OCI-LY7 (cell line): ENCODE results near the gene ITK. TPM values are rescaled to one million over a fixed set of nuclear protein-coding genes. Genes with fewer than 3 reads are reported as not detected.

Source experiments
- BruUV-seq: library from RNA; stranded (reverse); fragments of 400-500 nt; replicated peaks from 2 replicates; lab custom pipeline; 2021; lab: Mats Ljungman, UMichigan
- CTCF ChIA-PET: fragments of 300-600 bp; sonication (Branson Sonifier 250); formaldehyde crosslinking; loops from one replicate; lab custom pipeline; 2022; ENCODE audit warnings: antibody characterized with exemption; ENCODE audit not compliant: unreplicated experiment; lab: Charles Lee
- POLR2A ChIA-PET: fragments of 300-600 bp; sonication (Branson Sonifier 250); formaldehyde crosslinking; loops from one replicate; lab custom pipeline; 2022; ENCODE audit warnings: antibody characterized with exemption; lab: Charles Lee
- DNase-seq: peaks from one replicate; pipeline ENCODE4 v3.0.0-alpha.2; 2015; ENCODE audit warnings: low spot score
- H2AFZ ChIP-seq: fragments of 200-600 bp; sonication (generic), shearing (Covaris generic); 2 replicates; pipeline ENCODE4 v1.6.1; 2014; ENCODE audit warnings: mild to moderate bottlenecking, antibody characterized with exemption, low read length, moderate library complexity
- H3K27ac ChIP-seq: fragments of 200-600 bp; sonication (generic); 2 replicates; pipeline ENCODE4 v1.5.1; 2014; ENCODE audit warnings: mixed run types, low read depth, mild to moderate bottlenecking, moderate library complexity, low read length, inconsistent platforms; ENCODE audit not compliant: poor library complexity, severe bottlenecking
- H3K36me3 ChIP-seq: fragments of 200-600 bp; sonication (generic); 2 replicates; pipeline ENCODE4 v1.6.1; 2014; ENCODE audit warnings: mild to moderate bottlenecking, antibody characterized with exemption, low read length, moderate library complexity, mixed read lengths; ENCODE audit not compliant: insufficient read depth
- H3K4me1 ChIP-seq: fragments of 200-600 bp; sonication (generic); 2 replicates; pipeline ENCODE4 v1.5.1; 2014; ENCODE audit warnings: mild to moderate bottlenecking, low read length; ENCODE audit not compliant: insufficient read depth, poor library complexity, severe bottlenecking
- H3K4me2 ChIP-seq: fragments of 200-600 bp; sonication (generic); 2 replicates; pipeline ENCODE4 v1.6.1; 2014; ENCODE audit warnings: mild to moderate bottlenecking, low read length
- H3K4me3 ChIP-seq: fragments of 200-600 bp; sonication (generic); 2 replicates; pipeline ENCODE4 v1.5.1; 2014; ENCODE audit warnings: mild to moderate bottlenecking, low read depth, low read length; ENCODE audit not compliant: poor library complexity, severe bottlenecking
- H3K79me2 ChIP-seq: fragments of 200-600 bp; sonication (generic); 2 replicates; pipeline ENCODE4 v1.6.1; 2016; ENCODE audit warnings: low read depth, mild to moderate bottlenecking, low read length, moderate library complexity, mixed read lengths; ENCODE audit not compliant: insufficient read depth
- H3K9me2 ChIP-seq: fragments of 200-600 bp; sonication (generic); 2 replicates; pipeline ENCODE4 v1.6.1; 2016; ENCODE audit warnings: mild to moderate bottlenecking, low read length, mixed read lengths; ENCODE audit not compliant: insufficient read depth
- H3K9me3 ChIP-seq: fragments of 200-600 bp; sonication (generic); 2 replicates; pipeline ENCODE4 v1.6.1; 2014; ENCODE audit warnings: mild to moderate bottlenecking, mixed run types, low read length, mixed read lengths
- H4K20me1 ChIP-seq: fragments of 200-600 bp; sonication (generic); 2 replicates; pipeline ENCODE4 v1.6.1; 2014; ENCODE audit warnings: mild to moderate bottlenecking, antibody characterized with exemption, low read length, moderate library complexity, mixed read lengths; ENCODE audit not compliant: insufficient read depth
- EZH2phosphoT487 ChIP-seq: fragments of 200-600 bp; sonication (generic); IDR thresholded peaks from 2 replicates; pipeline ENCODE4 v1.6.1; 2018; ENCODE audit warnings: low read depth, borderline replicate concordance, mild to moderate bottlenecking, mixed run types, antibody characterized with exemption, low read length, moderate library complexity, mixed read lengths
- intact Hi-C: fragments of 100-400 bp; cut with micrococcal nuclease; formaldehyde crosslinking; loops from one replicate; pipeline ENCODE4 v1.10.0; 2022; ENCODE audit not compliant: unreplicated experiment
- total RNA-seq, 2 experiments: library from RNA; depleted of rRNA in 1 of 2; stranded (reverse); fragments of >200 nt in 1 of 2; shearing (Covaris generic) in 1 of 2; gene quantifications; 2 replicates each; pipeline ENCODE4 v1.2.3, GENCODE V29; 2014 to 2022
- TF ChIP-seq, protein P1 (sequence below): fragments of 200-600 bp; sonication (generic); conservative IDR thresholded peaks from 2 replicates; pipeline ENCODE4 v1.5.1; 2014; ENCODE audit warnings: mild to moderate bottlenecking, antibody characterized with exemption, low read length, moderate library complexity, mixed read lengths

The ITK gene
- total RNA-seq, 2 experiments from 2014 or later, result not detected

DNA sequence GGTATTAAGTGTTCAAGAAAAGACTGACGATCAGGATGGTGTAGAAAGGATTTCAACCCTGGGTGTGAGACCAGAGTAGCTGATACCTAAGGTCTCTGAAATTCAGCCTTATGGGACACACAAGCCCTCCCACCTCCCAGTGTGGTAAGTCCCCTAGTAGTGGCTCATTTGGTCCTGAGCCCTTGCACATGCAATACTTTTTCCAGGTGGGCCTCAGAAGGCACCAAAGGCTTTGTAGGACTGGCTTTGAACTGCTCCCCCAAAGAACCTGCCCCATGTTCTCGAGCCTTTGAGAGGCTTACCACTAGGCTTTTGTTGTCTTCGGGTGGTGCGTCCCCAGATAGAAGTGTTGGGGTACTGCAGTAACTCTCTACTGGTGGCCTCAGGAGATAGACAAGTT lies 15.4 kb upstream of the ITK start:
- BruUV-seq, result no TSS peak
- TF ChIP-seq, protein P1, sequence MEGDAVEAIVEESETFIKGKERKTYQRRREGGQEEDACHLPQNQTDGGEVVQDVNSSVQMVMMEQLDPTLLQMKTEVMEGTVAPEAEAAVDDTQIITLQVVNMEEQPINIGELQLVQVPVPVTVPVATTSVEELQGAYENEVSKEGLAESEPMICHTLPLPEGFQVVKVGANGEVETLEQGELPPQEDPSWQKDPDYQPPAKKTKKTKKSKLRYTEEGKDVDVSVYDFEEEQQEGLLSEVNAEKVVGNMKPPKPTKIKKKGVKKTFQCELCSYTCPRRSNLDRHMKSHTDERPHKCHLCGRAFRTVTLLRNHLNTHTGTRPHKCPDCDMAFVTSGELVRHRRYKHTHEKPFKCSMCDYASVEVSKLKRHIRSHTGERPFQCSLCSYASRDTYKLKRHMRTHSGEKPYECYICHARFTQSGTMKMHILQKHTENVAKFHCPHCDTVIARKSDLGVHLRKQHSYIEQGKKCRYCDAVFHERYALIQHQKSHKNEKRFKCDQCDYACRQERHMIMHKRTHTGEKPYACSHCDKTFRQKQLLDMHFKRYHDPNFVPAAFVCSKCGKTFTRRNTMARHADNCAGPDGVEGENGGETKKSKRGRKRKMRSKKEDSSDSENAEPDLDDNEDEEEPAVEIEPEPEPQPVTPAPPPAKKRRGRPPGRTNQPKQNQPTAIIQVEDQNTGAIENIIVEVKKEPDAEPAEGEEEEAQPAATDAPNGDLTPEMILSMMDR, result no peak
- TF ChIP-seq EZH2phosphoT487, result no peak
- CTCF ChIA-PET, result no interaction called here
- DNase-seq, result no peak
- Histone ChIP-seq H4K20me1 (no peaks in the 10 kb centered on the region), H3K27ac (no peak overlapping the region), H3K4me2 (no peak overlapping the region), H3K36me3 (no peaks in the 10 kb centered on the region), H3K9me2 (no peaks in the 10 kb centered on the region), H3K4me3 (no peak overlapping the region), H3K9me3 (no peaks in the 10 kb centered on the region), H3K4me1 (no peaks in the 10 kb centered on the region), H3K79me2 (no peaks in the 10 kb centered on the region), H2AFZ (no peak overlapping the region)
- POLR2A ChIA-PET, result interaction anchor here (1.7 kb wide), 1 partner anchor 22 kb away, joined by 5 read pairs; the partner anchor contains the start of gene MED7
- intact Hi-C loops, result no loop called here

DNA sequence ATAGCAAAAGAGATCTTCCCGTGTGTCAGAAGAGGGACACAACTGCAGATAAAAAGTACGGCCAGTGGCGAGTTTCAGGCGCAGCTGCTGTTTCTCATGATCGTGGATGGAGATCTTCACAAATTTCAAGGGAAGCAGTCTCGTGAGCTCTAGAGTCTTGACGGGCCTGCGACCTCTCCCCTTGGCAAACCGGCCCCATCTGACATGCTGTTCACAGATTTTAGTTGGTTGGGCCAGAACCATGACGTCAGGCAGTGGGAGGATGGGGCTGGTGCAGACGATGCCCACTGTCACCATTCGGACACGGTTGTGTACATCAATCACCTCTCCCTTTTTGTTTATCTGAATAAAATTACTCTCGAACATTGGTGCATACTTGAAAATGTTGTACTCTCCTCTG lies 15.0 kb upstream of the ITK start:
- no peak for DNase-seq
- H3K4me2 ChIP-seq, result no peak overlapping the region
- no TSS peak for BruUV-seq
- H3K79me2 ChIP-seq, result no peaks in the 10 kb centered on the region
- H3K9me3 ChIP-seq, result peaks cover 2% of the 10 kb centered on the region; the same call in 1 of the 2 replicates
- POLR2A ChIA-PET, result interaction anchor here (1.7 kb wide), 1 partner anchor 23 kb away, joined by 5 read pairs; the partner anchor contains the start of gene MED7
- no peaks in the 10 kb centered on the region for H3K4me1 ChIP-seq
- no peaks in the 10 kb centered on the region for H3K36me3 ChIP-seq
- intact Hi-C loops, result no loop called here
- CTCF ChIA-PET, result no interaction called here
- H3K9me2 ChIP-seq, result no peaks in the 10 kb centered on the region
- no peaks in the 10 kb centered on the region for H4K20me1 ChIP-seq
- no peak overlapping the region for H3K4me3 ChIP-seq
- TF ChIP-seq EZH2phosphoT487, result no peak
- TF ChIP-seq, protein P1, result no peak
- H2AFZ ChIP-seq, result no peak overlapping the region
- H3K27ac ChIP-seq, result no peak overlapping the region
